Thyroid gland (tissue), 4 donors: Measurements from ENCODE around the gene PLSCR4. TPM values are rescaled to one million over a fixed set of nuclear protein-coding genes. Genes with fewer than 3 reads are reported as not detected.
A peak's percentile ranks its signal among the peaks of the same experiment; 100 is the strongest.

Experiments used
- DNase-seq, 2 donors: peaks; one replicate each; pipeline ENCODE4 v3.0.0-alpha.2; 2019
- H3K27ac ChIP-seq, 3 donors: fragments of 200-600 bp; sonication (generic); 1 replicate in 2 of 3; 2 replicates in 1 of 3; pipeline ENCODE4 v1.5.1; 2016 to 2019; ENCODE audit warnings: mild to moderate bottlenecking in 1 of 3, moderate library complexity in 1 of 3
- H3K27me3 ChIP-seq: fragments of 200-600 bp; sonication (generic); one replicate; pipeline ENCODE4 v1.5.1; 2019
- H3K36me3 ChIP-seq, 2 donors: fragments of 200-600 bp; sonication (generic); one replicate each; pipeline ENCODE4 v1.5.1; 2016 to 2019
- H3K4me1 ChIP-seq, 2 donors: fragments of 200-600 bp; sonication (generic); one replicate each; pipeline ENCODE4 v1.5.1; 2017 to 2019
- H3K4me3 ChIP-seq, 3 donors: fragments of 200-600 bp; sonication (generic); replicated peaks in 1 of 3; 1 replicate in 2 of 3; 2 replicates in 1 of 3; pipeline ENCODE4 v1.5.1; 2016; ENCODE audit warnings: mild to moderate bottlenecking in 1 of 3
- H3K9me3 ChIP-seq: fragments of 200-600 bp; sonication (generic); one replicate; pipeline ENCODE4 v1.5.1; 2017
- POLR2A ChIP-seq, 2 donors: fragments of 450-650 bp; IDR thresholded peaks; one replicate each; pipeline ENCODE4 v1.6.1; 2017; ENCODE audit warnings: antibody characterized with exemption in 2 of 2, mild to moderate bottlenecking in 2 of 2, moderate library complexity in 1 of 2
- WGBS, 2 donors: methylation state at CpG; one replicate each; pipeline ENCODE4 v1.1.5; 2017; 5-methylcytosine and 5-hydroxymethylcytosine counted together
- intact Hi-C: fragments of 100-400 bp; cut with DNase I; formaldehyde crosslinking; loops from one replicate; pipeline ENCODE4 v1.15.1; 2023
- total RNA-seq, 4 donors: library from RNA; depleted of rRNA; stranded (reverse); fragments of >200 nt; gene quantifications; one replicate each; pipeline ENCODE4 v1.2.3, GENCODE V29; 2016
- TF ChIP-seq, protein P1 (sequence below), 6 experiments: fragments of 200-600 bp in 3 of 6; fragments of 450-650 bp in 3 of 6; sonication (generic) in 3 of 6; IDR thresholded peaks; one replicate each; pipeline ENCODE4 v1.5.1; 2016 to 2019; ENCODE audit warnings: antibody characterized with exemption in 6 of 6, mild to moderate bottlenecking in 2 of 6, inconsistent platforms in 1 of 6, moderate library complexity in 1 of 6

PLSCR4 gene
- total RNA-seq, 4 donors from 2014 or later: 61.6 to 110 (median 78.4) TPM

- no peaks in the 10 kb centered on the region for H3K9me3 ChIP-seq
- intact Hi-C loops: no loop called here
- H3K4me1 ChIP-seq: peaks cover 57 to 68% of the 10 kb centered on the region in 2 donors
- peak; percentile 76 to 77 for DNase-seq
- no peaks in the 10 kb centered on the region for H3K27me3 ChIP-seq
- H3K4me3 ChIP-seq: no peak overlapping the region
- TF ChIP-seq, protein P1, sequence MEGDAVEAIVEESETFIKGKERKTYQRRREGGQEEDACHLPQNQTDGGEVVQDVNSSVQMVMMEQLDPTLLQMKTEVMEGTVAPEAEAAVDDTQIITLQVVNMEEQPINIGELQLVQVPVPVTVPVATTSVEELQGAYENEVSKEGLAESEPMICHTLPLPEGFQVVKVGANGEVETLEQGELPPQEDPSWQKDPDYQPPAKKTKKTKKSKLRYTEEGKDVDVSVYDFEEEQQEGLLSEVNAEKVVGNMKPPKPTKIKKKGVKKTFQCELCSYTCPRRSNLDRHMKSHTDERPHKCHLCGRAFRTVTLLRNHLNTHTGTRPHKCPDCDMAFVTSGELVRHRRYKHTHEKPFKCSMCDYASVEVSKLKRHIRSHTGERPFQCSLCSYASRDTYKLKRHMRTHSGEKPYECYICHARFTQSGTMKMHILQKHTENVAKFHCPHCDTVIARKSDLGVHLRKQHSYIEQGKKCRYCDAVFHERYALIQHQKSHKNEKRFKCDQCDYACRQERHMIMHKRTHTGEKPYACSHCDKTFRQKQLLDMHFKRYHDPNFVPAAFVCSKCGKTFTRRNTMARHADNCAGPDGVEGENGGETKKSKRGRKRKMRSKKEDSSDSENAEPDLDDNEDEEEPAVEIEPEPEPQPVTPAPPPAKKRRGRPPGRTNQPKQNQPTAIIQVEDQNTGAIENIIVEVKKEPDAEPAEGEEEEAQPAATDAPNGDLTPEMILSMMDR (IDR thresholded peaks at IDR 0.05): no peak
- peak in 1 of 2 donors; percentile 50 for TF ChIP-seq POLR2A (IDR thresholded peaks at IDR 0.05)
- WGBS, 2 donors: 43 to 45% methylated on average over 2 of the region's 2 CpGs
- H3K36me3 ChIP-seq: no peaks in the 10 kb centered on the region
- H3K27ac ChIP-seq: peak overlapping the region; percentile 95 to 97 (median 96)
These were observed 88.3 kb downstream of the PLSCR4 start for GRCh38 chr3:146162561-146162960.

GRCh38 chr3:146161663-146162002, 89.3 kb downstream of the PLSCR4 start:
- Histone ChIP-seq H3K9me3 (no peaks in the 10 kb centered on the region), H3K4me3 (peak overlapping the region; percentile 69 to 86 (median 70)), H3K27ac (peak overlapping the region; percentile 95 to 97 (median 96)), H3K36me3 (no peaks in the 10 kb centered on the region), H3K4me1 (peaks cover 52 to 63% of the 10 kb centered on the region in 2 donors), H3K27me3 (no peaks in the 10 kb centered on the region)
- DNase-seq: peak; percentile 50 to 55
- TF ChIP-seq, protein P1 (IDR thresholded peaks at IDR 0.05): no peak
- no peak for TF ChIP-seq POLR2A (IDR thresholded peaks at IDR 0.05)
- intact Hi-C loops: no loop called here
- WGBS, 2 donors: 0 to 10% methylated on average over 15 of the region's 15 CpGs

GRCh38 chr3:146160964-146161662, 89.8 kb downstream of the PLSCR4 start, which contains the start of gene PLOD2:
PLOD2 (minus strand) TSS chr3:146161184; CDS start chr3:146160989, 195 bp downstream.
- peaks cover 52 to 63% of the 10 kb centered on the region in 2 donors for H3K4me1 ChIP-seq

DNA sequence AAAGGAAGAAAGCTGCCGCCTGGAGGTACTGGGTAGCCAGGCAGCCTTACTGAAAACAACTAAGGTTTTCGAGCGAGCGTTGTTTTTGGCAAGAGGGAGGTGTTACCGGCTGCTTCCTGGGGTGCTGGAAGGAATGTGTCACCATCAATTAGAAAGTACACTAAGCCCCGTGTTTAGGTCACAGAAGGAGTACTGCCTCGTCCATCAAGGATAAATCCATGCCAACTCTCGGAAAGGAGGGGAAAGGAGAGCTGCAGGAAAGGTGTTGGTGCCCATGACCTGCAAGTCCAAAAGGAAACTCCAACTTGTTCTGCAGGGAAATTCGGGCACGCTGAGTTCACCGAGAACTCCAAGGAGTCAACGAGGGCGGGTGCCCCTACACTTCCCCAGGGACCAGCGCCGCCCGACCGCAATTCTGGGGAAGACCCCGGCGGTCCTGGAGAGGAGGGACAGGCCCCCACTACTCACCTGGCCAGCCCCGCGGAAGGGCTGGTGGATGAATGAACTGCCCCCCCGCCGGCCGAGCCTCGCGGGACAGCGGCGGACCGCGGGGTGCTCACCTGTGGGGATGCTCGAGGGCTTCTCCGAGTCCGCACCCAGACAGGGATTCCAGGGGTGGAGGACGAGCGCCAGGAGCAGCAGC, 90.5 kb downstream of the PLSCR4 start:
- Histone ChIP-seq H3K9me3 (no peaks in the 10 kb centered on the region), H3K4me3 (peak overlapping the region; percentile 69 to 86 (median 70)), H3K27ac (peak overlapping the region; percentile 95 to 97 (median 96)), H3K27me3 (no peaks in the 10 kb centered on the region), H3K4me1 (peaks cover 51 to 63% of the 10 kb centered on the region in 2 donors), H3K36me3 (no peaks in the 10 kb centered on the region)
- peak in 1 of 2 donors; percentile 69 for TF ChIP-seq POLR2A (IDR thresholded peaks at IDR 0.05)
- TF ChIP-seq, protein P1 (IDR thresholded peaks at IDR 0.05): peak in 5 of 6 experiments; percentile 24 to 54 (median 51)
- 0 to 2% methylated on average over 11 to 19 of the region's 35 CpGs for WGBS, 2 donors
- intact Hi-C loops: no loop called here
- DNase-seq: peak; percentile 73 to 76

More at GRCh38 chr3:146160964-146161662, 89.8 kb downstream of the PLSCR4 start, which contains the start of gene PLOD2:
- peak within 1 kb of the TSS; percentile 69 to 86 (median 70) for H3K4me3 ChIP-seq
- DNase-seq: peak; percentile 85 to 87
- intact Hi-C loops: no loop called here
- peak; percentile 75 to 99 for TF ChIP-seq POLR2A (IDR thresholded peaks at IDR 0.05)
- TF ChIP-seq, protein P1 (IDR thresholded peaks at IDR 0.05): peak in 1 of 6 experiments; percentile 4
- WGBS, 2 donors: 0 to 2% methylated on average over 11 to 12 of the region's 74 CpGs
- H3K27me3 ChIP-seq: no peaks in the 10 kb centered on the region
- H3K27ac ChIP-seq: peak within 1 kb of the TSS; percentile 95 to 97 (median 96)
- H3K9me3 ChIP-seq: no peaks in the 10 kb centered on the region
- no peaks in the 10 kb centered on the region for H3K36me3 ChIP-seq
